Gastrocnemius medialis (tissue), 4 donors: Measurements from ENCODE around the gene FCER1G. TPM values are rescaled to one million over a fixed set of nuclear protein-coding genes. Genes with fewer than 3 reads are reported as not detected.
"Not testable (repeated sequence)": the region's sequence is repeated elsewhere in the genome, so short reads cannot be mapped to it uniquely, and the experiment has no call there.

Experiments
- ATAC-seq, 2 donors: fragments of 150-250 bp; one replicate each; pipeline ENCODE4 v1.9.1; 2016
- DNase-seq, 2 donors: peaks; one replicate each; pipeline ENCODE4 v3.0.0-alpha.2; 2019
- H3K27ac ChIP-seq, 4 donors: fragments of 200-600 bp; sonication (generic); 1 replicate in 1 of 4; 2 replicates in 3 of 4; pipeline ENCODE4 v1.5.1; 2016 to 2018; ENCODE audit warnings: mild to moderate bottlenecking in 2 of 4, moderate library complexity in 1 of 4
- H3K27me3 ChIP-seq, 3 donors: fragments of 200-600 bp; sonication (generic) in 2 of 3; 1 replicate in 1 of 3; 2 replicates in 2 of 3; pipeline versions ENCODE4 v1.5.1 to v1.6.0; 2016 to 2019; ENCODE audit warnings: mild to moderate bottlenecking in 1 of 3, moderate library complexity in 1 of 3
- H3K36me3 ChIP-seq, 2 donors: fragments of 200-600 bp; sonication (generic) in 1 of 2; one replicate each; pipeline ENCODE4 v1.5.1; 2017 to 2018
- H3K4me1 ChIP-seq, 2 donors: fragments of 200-600 bp; sonication (generic) in 1 of 2; one replicate each; pipeline ENCODE4 v1.5.1; 2016 to 2017; ENCODE audit warnings: mild to moderate bottlenecking in 2 of 2
- H3K4me3 ChIP-seq, 4 donors: fragments of 200-600 bp; sonication (generic) in 3 of 4; 1 replicate in 1 of 4; 2 replicates in 3 of 4; pipeline ENCODE4 v1.5.1; 2016 to 2019; ENCODE audit warnings: mild to moderate bottlenecking in 2 of 4
- H3K9me3 ChIP-seq, 3 donors: fragments of 200-600 bp; sonication (generic) in 2 of 3; 1 replicate in 1 of 3; 2 replicates in 2 of 3; pipeline ENCODE4 v1.5.1; 2016 to 2019
- CTCF ChIP-seq, 5 experiments: fragments of 450-650 bp in 3 of 5; fragments of 200-600 bp in 2 of 5; sonication (generic) in 2 of 5; IDR thresholded peaks in 4 of 5; conservative IDR thresholded peaks in 1 of 5; 1 replicate in 4 of 5; 2 replicates in 1 of 5; pipeline ENCODE4 v1.5.1; 2016 to 2019; ENCODE audit warnings: antibody characterized with exemption in 5 of 5, mild to moderate bottlenecking in 3 of 5, moderate library complexity in 3 of 5
- POLR2A ChIP-seq, 2 donors: fragments of 450-650 bp; IDR thresholded peaks; one replicate each; pipeline ENCODE4 v1.6.1; 2017; ENCODE audit warnings: antibody characterized with exemption in 2 of 2, mild to moderate bottlenecking in 2 of 2, moderate library complexity in 2 of 2
- in situ Hi-C, 4 donors: fragments of 200-750 bp; cut with MboI; loops; one replicate each; pipeline versions ENCODE4 v1.15.0 to v1.8.0; 2017; ENCODE audit warnings: low sequenced_read_pairs in 4 of 4
- intact Hi-C: fragments of 100-400 bp; cut with DNase I; formaldehyde crosslinking; loops from one replicate; pipeline ENCODE4 v1.15.1; 2023; ENCODE audit warnings: low total_unique reads
- total RNA-seq, 4 donors: library from RNA; depleted of rRNA; stranded (reverse); fragments of >200 nt; gene quantifications; one replicate each; pipeline versions ENCODE4 v1.1.0 to v1.2.3, GENCODE V29; 2016

The FCER1G gene
- total RNA-seq, 4 donors from 2014 or later, result 4.2 to 20.4 (median 18.5) TPM

GRCh38 chr1:161244888-161245287 lies 29.8 kb downstream of the FCER1G start:
- no peaks in the 10 kb centered on the region for H3K36me3 ChIP-seq
- no peaks in the 10 kb centered on the region for H3K4me1 ChIP-seq
- in situ Hi-C loops (no loop called here), intact Hi-C loops (no loop called here)
- H3K27me3 ChIP-seq, result no peaks in the 10 kb centered on the region
- no peak for TF ChIP-seq POLR2A (IDR thresholded peaks at IDR 0.05)
- TF ChIP-seq CTCF (IDR thresholded peaks at IDR 0.05 in 4 of 5, conservative IDR thresholded peaks at IDR 0.05 in 1 of 5), result no peak
- no peaks in the 10 kb centered on the region for H3K9me3 ChIP-seq
- H3K4me3 ChIP-seq, result no peak overlapping the region
- H3K27ac ChIP-seq, result no peak overlapping the region
- DNase-seq, result no peak
- no peak for ATAC-seq

DNA sequence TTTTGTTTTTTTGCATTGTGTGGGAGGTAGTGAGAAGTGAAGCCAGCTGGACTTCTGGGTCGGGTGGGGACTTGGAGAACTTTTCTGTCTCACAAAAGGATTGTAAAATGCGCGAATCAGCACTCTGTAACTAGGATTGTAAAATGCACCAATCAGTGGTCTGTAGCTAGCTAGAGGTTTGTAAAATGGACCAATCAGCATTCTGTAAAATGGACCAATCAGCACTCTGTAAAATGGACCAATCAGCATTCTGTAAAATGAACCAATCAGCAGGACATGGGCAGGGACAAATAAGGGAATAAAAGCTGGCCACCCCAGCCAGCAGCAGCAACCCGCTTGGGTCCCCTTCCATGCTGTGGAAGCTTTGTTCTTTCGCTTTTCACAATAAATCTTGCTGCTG lies 35.0 kb downstream of the FCER1G start:
- in situ Hi-C loops, intact Hi-C loops, H3K4me3 ChIP-seq, H3K36me3 ChIP-seq, H3K27ac ChIP-seq, ATAC-seq, H3K9me3 ChIP-seq, H3K27me3 ChIP-seq, DNase-seq, H3K4me1 ChIP-seq: not testable (repeated sequence)

DNA sequence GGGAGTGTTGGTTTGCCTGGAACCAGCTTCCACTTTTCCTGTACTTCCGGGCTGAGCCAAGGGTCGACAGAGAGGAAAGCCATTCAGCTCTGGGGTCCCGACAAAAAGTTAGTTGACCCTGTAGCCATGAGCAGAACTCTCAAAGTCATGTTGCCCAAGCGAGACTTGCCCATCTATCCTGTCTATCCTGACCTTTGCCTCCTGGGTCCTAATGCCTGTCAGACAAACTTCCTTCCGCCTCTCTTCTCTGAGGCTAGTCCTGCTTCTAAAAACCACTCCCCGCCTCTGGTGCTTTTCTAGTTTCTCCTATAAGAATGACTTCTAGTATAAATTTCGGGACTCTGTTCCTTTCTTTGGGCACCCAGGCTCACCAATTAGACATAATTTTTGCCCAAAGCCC lies 35.7 kb downstream of the FCER1G start:
- ATAC-seq (no peak), DNase-seq (no peak)
- no peaks in the 10 kb centered on the region for H3K9me3 ChIP-seq
- in situ Hi-C loops, result no loop called here
- TF ChIP-seq POLR2A (IDR thresholded peaks at IDR 0.05), result no peak
- TF ChIP-seq CTCF (IDR thresholded peaks at IDR 0.05 in 4 of 5, conservative IDR thresholded peaks at IDR 0.05 in 1 of 5), result no peak
- intact Hi-C loops, result no loop called here
- no peak overlapping the region for H3K27ac ChIP-seq
- H3K36me3 ChIP-seq, result no peaks in the 10 kb centered on the region
- no peak overlapping the region for H3K4me3 ChIP-seq
- H3K27me3 ChIP-seq, result no peaks in the 10 kb centered on the region
- H3K4me1 ChIP-seq, result no peaks in the 10 kb centered on the region

- in situ Hi-C loops, result no loop called here
- no peaks in the 10 kb centered on the region for H3K36me3 ChIP-seq
- intact Hi-C loops, result no loop called here
Observed at GRCh38 chr1:161251579-161251978, 36.5 kb downstream of the FCER1G start.

GRCh38 chr1:161255302-161255701 lies 40.2 kb downstream of the FCER1G start:
- H3K27ac ChIP-seq, H3K36me3 ChIP-seq, DNase-seq, in situ Hi-C loops, H3K4me3 ChIP-seq, H3K4me1 ChIP-seq, ATAC-seq, H3K9me3 ChIP-seq, intact Hi-C loops: not testable (repeated sequence)
- H3K27me3 ChIP-seq, result peaks cover 22 to 38% (median 34%) of the 10 kb centered on the region in 3 donors

More at GRCh38 chr1:161251579-161251978, 36.5 kb downstream of the FCER1G start:
- peaks cover 0 to under 1% (median 0%) of the 10 kb centered on the region in 3 donors for H3K9me3 ChIP-seq
- no peak overlapping the region for H3K4me3 ChIP-seq
- no peak overlapping the region for H3K27ac ChIP-seq
- H3K4me1 ChIP-seq, result no peaks in the 10 kb centered on the region
- peaks cover 0 to 2% (median 0%) of the 10 kb centered on the region in 3 donors for H3K27me3 ChIP-seq
- no peak for DNase-seq
- ATAC-seq, result no peak
- TF ChIP-seq POLR2A (IDR thresholded peaks at IDR 0.05) (no peak), CTCF (IDR thresholded peaks at IDR 0.05 in 4 of 5, conservative IDR thresholded peaks at IDR 0.05 in 1 of 5) (no peak)

- H3K36me3 ChIP-seq, H3K27ac ChIP-seq, H3K9me3 ChIP-seq, ATAC-seq, in situ Hi-C loops, H3K4me3 ChIP-seq, H3K4me1 ChIP-seq, DNase-seq, intact Hi-C loops: not testable (repeated sequence)
- peaks cover 30 to 45% (median 41%) of the 10 kb centered on the region in 3 donors for H3K27me3 ChIP-seq
Observed at GRCh38 chr1:161255955-161256520, 40.9 kb downstream of the FCER1G start.

GRCh38 chr1:161257109-161257508 lies 42.0 kb downstream of the FCER1G start:
- DNase-seq, H3K27ac ChIP-seq, H3K9me3 ChIP-seq, intact Hi-C loops, H3K4me3 ChIP-seq, H3K36me3 ChIP-seq, in situ Hi-C loops, H3K4me1 ChIP-seq, ATAC-seq: not testable (repeated sequence)
- H3K27me3 ChIP-seq, result peaks cover 38 to 46% (median 41%) of the 10 kb centered on the region in 3 donors
